ENCODE results near the gene FLVCR2. TPM values are rescaled to one million over a fixed set of nuclear protein-coding genes. Genes with fewer than 3 reads are reported as not detected.

The FLVCR2 gene
- total and polyA plus RNA-seq, 2 donors (not counting 1 experiment from before 2014, with no cell fraction given) = 7.0 to 7.3 TPM

- H2AFZ ChIP-seq (ENCODE audit: low read length) = no peak overlapping the region
- peak in 1 of 2 donors; percentile 23 for DNase-seq (ENCODE audit: low read depth in 2 of 2)
- H3K27me3 ChIP-seq (ENCODE audit: control insufficient read depth, insufficient read depth, low read length) = no peaks in the 10 kb centered on the region
- no peak overlapping the region for H3K4me2 ChIP-seq (ENCODE audit: extremely low read depth, insufficient read depth, low read length)
- H3K9me3 ChIP-seq (ENCODE audit: control insufficient read depth, insufficient read depth, low read depth, low read length) = no peaks in the 10 kb centered on the region
- H3K4me1 ChIP-seq (ENCODE audit: control insufficient read depth, extremely low read depth, insufficient read depth, low read length) = no peaks in the 10 kb centered on the region
- TF ChIP-seq EZH2 (IDR thresholded peaks at IDR 0.05; ENCODE audit: low read length, missing control alignments) (no peak), CTCF (conservative IDR thresholded peaks at IDR 0.05 in 1 of 2, IDR thresholded peaks at IDR 0.05 in 1 of 2; ENCODE audit: low read depth in 1 of 2, low read length in 2 of 2) (no peak)
- no peak overlapping the region for H3K9ac ChIP-seq (ENCODE audit: insufficient read depth, low read length)
- no peaks in the 10 kb centered on the region for H3K79me2 ChIP-seq (ENCODE audit: control insufficient read depth, insufficient read depth, low read length)
- H3K27ac ChIP-seq (ENCODE audit: insufficient read depth, low read length) = no peak overlapping the region
- H4K20me1 ChIP-seq (ENCODE audit: control insufficient read depth, extremely low read depth, insufficient read depth, low read length) = no peaks in the 10 kb centered on the region
- no peaks in the 10 kb centered on the region for H3K36me3 ChIP-seq (ENCODE audit: control insufficient read depth, insufficient read depth, low read length)
- H3K4me3 ChIP-seq (replicated peaks in 1 of 4; ENCODE audit: control extremely low read depth in 1 of 4, insufficient read depth in 1 of 4, low read depth in 3 of 4, low read length in 4 of 4) = no peak overlapping the region
Observed at GRCh38 chr14:75610834-75611233, 32.4 kb downstream of the FLVCR2 start.

DNA sequence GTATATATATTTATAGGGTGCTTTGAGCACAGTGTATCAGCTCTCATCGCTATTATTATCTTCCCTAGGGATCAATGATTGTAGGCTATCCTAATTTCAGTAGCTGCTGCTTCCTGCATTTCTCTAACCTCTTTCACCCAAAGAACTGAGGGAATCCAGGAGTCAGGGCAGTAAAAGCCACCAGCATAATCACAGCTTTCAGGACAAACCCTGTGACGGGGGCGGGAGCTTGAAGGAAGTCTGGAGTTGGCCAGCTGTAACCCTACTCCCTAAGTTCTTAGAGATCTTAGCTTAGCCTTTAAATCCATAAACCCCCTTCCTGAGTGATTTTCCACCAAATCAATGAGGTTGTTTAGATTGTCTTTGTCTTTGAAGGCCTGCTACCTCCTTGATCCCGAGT, 33.7 kb downstream of the FLVCR2 start:
- H3K4me2 ChIP-seq (ENCODE audit: extremely low read depth, insufficient read depth, low read length) = no peak overlapping the region
- H3K9me3 ChIP-seq (ENCODE audit: control insufficient read depth, insufficient read depth, low read depth, low read length) = no peaks in the 10 kb centered on the region
- no peaks in the 10 kb centered on the region for H3K4me1 ChIP-seq (ENCODE audit: control insufficient read depth, extremely low read depth, insufficient read depth, low read length)
- TF ChIP-seq CTCF (conservative IDR thresholded peaks at IDR 0.05 in 1 of 2, IDR thresholded peaks at IDR 0.05 in 1 of 2; ENCODE audit: low read depth in 1 of 2, low read length in 2 of 2) (no peak), EZH2 (IDR thresholded peaks at IDR 0.05; ENCODE audit: low read length, missing control alignments) (no peak)
- H3K27me3 ChIP-seq (ENCODE audit: control insufficient read depth, insufficient read depth, low read length) = no peaks in the 10 kb centered on the region
- no peaks in the 10 kb centered on the region for H3K36me3 ChIP-seq (ENCODE audit: control insufficient read depth, insufficient read depth, low read length)
- no peak overlapping the region for H3K27ac ChIP-seq (ENCODE audit: insufficient read depth, low read length)
- H3K79me2 ChIP-seq (ENCODE audit: control insufficient read depth, insufficient read depth, low read length) = no peaks in the 10 kb centered on the region
- H3K4me3 ChIP-seq (replicated peaks in 1 of 4; ENCODE audit: control extremely low read depth in 1 of 4, insufficient read depth in 1 of 4, low read depth in 3 of 4, low read length in 4 of 4) = no peak overlapping the region
- no peak overlapping the region for H2AFZ ChIP-seq (ENCODE audit: low read length)
- no peaks in the 10 kb centered on the region for H4K20me1 ChIP-seq (ENCODE audit: control insufficient read depth, extremely low read depth, insufficient read depth, low read length)
- DNase-seq (ENCODE audit: low read depth in 2 of 2) = no peak
- H3K9ac ChIP-seq (ENCODE audit: insufficient read depth, low read length) = no peak overlapping the region

DNA sequence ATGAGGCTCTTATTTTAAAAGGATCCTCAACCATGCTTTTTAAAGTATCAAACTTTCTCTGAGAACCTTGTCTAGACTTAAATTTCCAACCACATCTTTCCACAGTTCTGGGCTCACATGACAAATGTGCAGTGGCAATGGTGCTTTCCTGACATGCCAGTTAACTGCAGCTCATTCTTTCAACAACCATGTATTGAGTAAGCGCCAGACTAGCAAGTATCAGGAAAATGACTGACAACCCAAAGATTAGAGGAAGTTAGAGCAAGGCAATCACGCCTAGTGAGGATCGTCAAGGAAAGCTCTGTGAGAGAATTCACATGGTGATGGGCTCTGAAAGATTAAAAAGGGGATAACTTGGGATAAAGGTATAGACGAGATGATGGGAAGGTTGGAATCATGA, 35.8 kb downstream of the FLVCR2 start:
- Histone ChIP-seq H3K9me3 (ENCODE audit: control insufficient read depth, insufficient read depth, low read depth, low read length) (no peaks in the 10 kb centered on the region), H2AFZ (ENCODE audit: low read length) (no peak overlapping the region), H3K27ac (ENCODE audit: insufficient read depth, low read length) (no peak overlapping the region), H3K27me3 (ENCODE audit: control insufficient read depth, insufficient read depth, low read length) (no peaks in the 10 kb centered on the region), H3K79me2 (ENCODE audit: control insufficient read depth, insufficient read depth, low read length) (no peaks in the 10 kb centered on the region), H3K4me3 (replicated peaks in 1 of 4; ENCODE audit: control extremely low read depth in 1 of 4, insufficient read depth in 1 of 4, low read depth in 3 of 4, low read length in 4 of 4) (no peak overlapping the region), H3K4me2 (ENCODE audit: extremely low read depth, insufficient read depth, low read length) (no peak overlapping the region), H3K4me1 (ENCODE audit: control insufficient read depth, extremely low read depth, insufficient read depth, low read length) (no peaks in the 10 kb centered on the region), H3K9ac (ENCODE audit: insufficient read depth, low read length) (no peak overlapping the region), H4K20me1 (ENCODE audit: control insufficient read depth, extremely low read depth, insufficient read depth, low read length) (no peaks in the 10 kb centered on the region), H3K36me3 (ENCODE audit: control insufficient read depth, insufficient read depth, low read length) (no peaks in the 10 kb centered on the region)
- no peak for DNase-seq (ENCODE audit: low read depth in 2 of 2)
- no peak for TF ChIP-seq CTCF (conservative IDR thresholded peaks at IDR 0.05 in 1 of 2, IDR thresholded peaks at IDR 0.05 in 1 of 2; ENCODE audit: low read depth in 1 of 2, low read length in 2 of 2)
- TF ChIP-seq EZH2 (IDR thresholded peaks at IDR 0.05; ENCODE audit: low read length, missing control alignments) = no peak

Data from fibroblast of lung (primary cell).